AG09319 (cell line): ENCODE results near the gene ABCC6.
A peak's percentile ranks its signal among the peaks of the same experiment; 100 is the strongest.
"Not testable (repeated sequence)": the region's sequence is repeated elsewhere in the genome, so short reads cannot be mapped to it uniquely, and the experiment has no call there.

Experiments used
- DNase-seq: peaks from one replicate; pipeline ENCODE4 v3.0.0-alpha.2; 2010; ENCODE audit warnings: low read depth; ENCODE audit errors: extremely low read depth
- CTCF ChIP-seq: IDR thresholded peaks from 2 replicates; pipeline ENCODE4 v1.5.1; 2011; ENCODE audit warnings: low read depth, mild to moderate bottlenecking, inconsistent platforms, low read length, moderate library complexity

Gene ABCC6

GRCh38 chr16:16186820-16187219, 36.5 kb downstream of the ABCC6 start:
- TF ChIP-seq CTCF: no peak
- DNase-seq: no peak

- DNase-seq: no peak
- no peak for TF ChIP-seq CTCF
These were observed 38.2 kb downstream of the ABCC6 start for GRCh38 chr16:16185095-16185494.

- no peak for DNase-seq
- TF ChIP-seq CTCF: no peak
These were observed 38.7 kb downstream of the ABCC6 start for GRCh38 chr16:16184594-16184993.

GRCh38 chr16:16183562-16183961, 39.7 kb downstream of the ABCC6 start:
- peak; percentile 10; the same call in 1 of the 2 replicates for TF ChIP-seq CTCF
- no peak for DNase-seq

GRCh38 chr16:16182918-16183317, 40.4 kb downstream of the ABCC6 start:
- TF ChIP-seq CTCF: no peak
- DNase-seq: no peak

GRCh38 chr16:16181748-16182147, 41.5 kb downstream of the ABCC6 start:
- DNase-seq: not testable (repeated sequence)

GRCh38 chr16:16178455-16179162, 44.7 kb downstream of the ABCC6 start:
- no peak for TF ChIP-seq CTCF
- no peak for DNase-seq

- TF ChIP-seq CTCF: no peak
- DNase-seq: no peak
These were observed 47.0 kb downstream of the ABCC6 start for GRCh38 chr16:16176328-16176727.
